Stimulated activated CD4-positive, alpha-beta T cell treated with anti-CD3 and anti-CD28 coated beads, Interleukin-1b, Interleukin-23, amount 100 ng/mL, for 48 hours (primary cell): Measurements from ENCODE around the gene ZNF853.
"Not testable (repeated sequence)": the region's sequence is repeated elsewhere in the genome, so short reads cannot be mapped to it uniquely, and the experiment has no call there.

Experiments used
- DNase-seq: peaks from one replicate; pipeline ENCODE4 v3.0.0-alpha.2; 2020

Gene ZNF853

DNA sequence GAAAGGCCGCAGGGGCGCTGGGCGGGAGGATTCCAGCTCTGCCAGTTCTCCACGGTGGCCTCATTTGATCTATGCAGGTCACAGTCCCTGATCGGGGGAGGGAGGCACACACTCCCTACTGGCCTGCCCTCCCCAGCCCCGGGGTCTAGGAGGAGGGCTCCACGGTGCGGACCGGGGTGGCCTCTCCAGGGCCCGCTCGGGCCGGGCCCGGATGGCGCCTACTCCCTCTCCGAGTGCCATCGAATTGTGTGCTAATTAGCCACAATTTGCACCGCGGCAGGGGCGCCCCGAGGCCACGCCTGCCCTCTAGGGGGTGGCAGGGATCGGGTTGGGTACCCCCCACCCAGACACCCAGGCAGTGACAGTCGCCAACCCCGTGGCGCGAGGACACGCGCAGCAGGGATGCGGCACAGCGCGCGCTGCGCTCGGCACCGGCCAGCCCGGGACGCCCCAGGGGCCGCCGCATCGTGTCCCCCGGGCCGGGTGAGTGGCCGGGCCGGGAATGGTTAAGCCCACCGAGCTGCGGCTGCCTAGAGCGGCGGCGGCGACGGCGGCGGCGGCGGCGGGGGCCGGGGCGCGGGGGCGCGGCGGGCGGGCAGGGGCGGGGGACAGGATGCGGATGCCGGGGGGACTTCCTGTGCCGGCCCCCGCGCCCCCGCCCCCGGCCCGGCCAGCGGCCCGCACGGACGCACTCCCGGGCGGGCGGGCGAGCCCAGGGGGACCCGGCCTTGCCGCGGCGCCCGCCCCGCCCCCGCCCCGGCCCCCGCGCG, at the start of gene ZNF853:
Gene ZNF853 (plus strand): TSS at position 658 of the 770 bp plus-strand sequence. CDS start 565 bp downstream, outside the sequence.
- no peak for DNase-seq

DNA sequence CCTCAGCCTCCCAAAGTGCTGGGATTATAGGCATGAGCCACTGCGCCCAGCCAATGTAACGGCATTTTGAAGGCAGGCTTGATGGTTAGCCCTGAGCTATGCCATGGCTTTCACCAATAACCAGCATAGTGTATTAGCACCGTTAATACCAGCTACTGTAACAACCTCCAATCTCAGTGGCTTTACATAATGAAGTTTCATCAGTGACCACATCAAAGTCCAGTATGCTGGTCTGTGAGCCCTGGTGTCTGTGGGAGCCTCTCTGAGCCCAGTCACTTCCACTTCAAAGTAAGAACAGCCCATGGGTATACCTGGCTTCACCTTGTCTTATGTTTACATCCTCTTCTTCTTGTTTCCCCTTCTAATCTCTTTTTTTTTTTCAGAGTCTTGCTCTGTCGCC, 49.8 kb upstream of the ZNF853 start:
- no peak for DNase-seq

DNA sequence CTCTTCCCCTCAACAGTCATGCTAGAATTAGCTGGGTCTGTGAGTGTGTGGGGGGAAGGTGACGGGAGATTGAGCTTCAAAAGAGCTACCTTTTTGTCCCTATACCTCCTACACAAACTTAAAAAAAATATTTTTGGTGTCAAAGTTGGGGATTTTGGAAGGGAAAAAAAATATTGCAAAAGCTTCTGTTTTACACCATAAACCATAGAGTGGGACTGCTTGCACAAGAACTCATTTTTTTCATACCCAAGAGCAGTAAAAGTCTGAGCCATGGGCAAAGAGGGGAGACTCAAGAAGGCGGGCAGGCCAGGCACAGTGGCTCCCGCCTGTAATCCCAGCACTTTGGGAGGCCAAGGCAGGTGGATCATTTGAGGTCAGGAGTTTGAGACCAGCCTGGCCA, 47.5 kb upstream of the ZNF853 start:
- DNase-seq, result no peak

DNA sequence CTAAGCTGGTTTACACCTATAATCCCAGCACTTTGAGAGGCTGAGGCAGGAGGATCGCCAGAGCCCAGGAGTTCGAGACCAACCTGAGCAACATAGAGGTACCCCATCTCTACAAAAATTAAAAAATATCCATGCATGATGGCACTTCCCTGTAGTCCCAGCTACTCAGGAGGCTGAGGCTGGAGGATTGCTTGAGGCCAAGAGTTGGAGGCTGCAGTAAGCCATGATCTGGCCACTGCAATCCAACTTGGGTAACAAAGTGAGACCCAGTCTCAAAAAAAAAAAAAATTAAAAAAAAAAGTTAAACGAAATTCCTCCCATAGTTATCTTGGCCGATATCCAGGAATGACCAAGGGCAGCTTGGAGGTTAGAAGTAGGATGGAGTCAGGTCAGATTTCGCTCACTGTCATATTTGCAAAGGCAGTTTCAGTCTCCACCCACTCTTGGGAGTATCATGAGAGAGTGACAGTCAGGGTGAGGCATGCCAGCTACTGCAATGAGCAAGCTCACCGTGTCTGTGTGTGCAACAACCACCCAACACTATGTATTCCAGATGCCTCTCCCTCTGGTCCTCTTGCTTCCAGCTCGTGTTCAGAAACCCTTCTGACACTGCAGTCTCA, 44.1 kb upstream of the ZNF853 start:
- peak; percentile 20 for DNase-seq

DNA sequence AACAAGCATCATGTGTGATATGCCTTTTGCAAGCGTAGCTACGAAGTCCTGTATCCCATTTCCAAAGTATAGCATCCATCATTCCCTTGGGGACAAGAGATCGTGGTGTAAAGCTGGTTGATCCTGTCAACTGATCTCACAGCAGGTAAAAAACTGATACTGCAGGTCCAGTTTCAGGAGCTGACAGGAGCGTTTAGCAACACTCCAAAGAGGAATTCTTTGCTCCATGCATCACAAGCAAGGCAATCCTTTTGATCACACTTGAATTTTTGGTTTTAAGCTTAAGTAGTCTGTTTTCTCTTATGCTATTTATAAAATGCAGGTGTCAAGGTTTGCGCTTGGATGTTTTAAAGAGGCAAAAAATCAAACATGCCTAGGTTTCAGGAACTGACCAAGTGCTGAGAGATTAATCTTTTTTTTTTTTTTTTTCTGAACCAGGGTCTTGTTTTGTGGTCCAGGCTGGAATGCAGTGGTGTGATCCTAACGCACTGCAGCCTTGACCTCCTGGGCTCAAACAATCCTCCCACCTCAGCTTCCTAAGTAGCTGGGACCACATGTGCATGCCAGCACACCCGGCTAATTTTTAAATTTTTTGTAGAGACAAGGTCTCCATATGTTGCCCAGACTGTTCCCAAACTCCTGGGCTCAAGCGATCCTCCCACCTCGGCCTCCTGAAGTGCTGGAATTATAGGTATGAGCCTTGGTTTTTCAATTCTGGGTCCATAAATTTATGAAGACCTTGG, 40.0 kb upstream of the ZNF853 start:
- no peak for DNase-seq

DNA sequence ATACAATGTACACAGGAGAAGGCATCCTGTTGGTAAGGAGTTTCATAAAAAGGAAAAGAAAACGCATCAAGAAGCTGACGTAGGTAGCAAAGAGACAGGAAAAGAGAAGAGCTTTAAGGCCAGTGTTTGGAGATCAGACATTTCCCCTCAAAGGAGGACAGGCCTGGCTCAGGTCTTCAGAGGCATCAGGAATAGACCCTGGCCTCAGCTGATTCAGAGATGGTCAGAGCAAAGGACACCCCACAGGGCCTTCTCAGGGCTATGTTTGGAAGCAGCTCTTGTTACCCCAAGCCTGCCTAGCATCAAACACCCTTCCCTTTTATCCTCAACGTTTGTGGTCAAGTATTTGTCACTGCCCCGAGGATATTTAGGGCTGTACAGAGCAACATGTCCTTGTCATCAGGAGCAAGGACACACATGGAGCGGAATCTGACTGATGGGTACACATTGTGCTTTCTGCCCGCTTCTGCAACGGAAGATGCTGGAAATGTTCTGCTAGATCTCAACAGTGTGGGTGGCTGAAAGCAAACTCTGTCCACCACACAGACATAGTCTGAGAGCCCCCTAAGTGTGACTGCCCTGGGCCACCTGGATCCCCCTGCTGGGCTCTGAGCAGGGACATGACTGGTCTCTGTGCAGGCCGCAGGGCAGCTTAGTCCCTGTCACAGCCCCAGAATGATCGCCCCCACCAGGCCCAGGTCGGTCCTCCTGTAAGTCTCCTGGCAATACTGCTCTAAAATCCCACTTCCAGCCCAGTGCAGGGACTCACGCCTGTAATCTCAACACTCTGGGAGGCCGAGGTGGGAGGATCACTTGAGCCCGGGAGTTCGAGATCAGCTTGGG, 39.2 kb upstream of the ZNF853 start:
- DNase-seq, result no peak

DNA sequence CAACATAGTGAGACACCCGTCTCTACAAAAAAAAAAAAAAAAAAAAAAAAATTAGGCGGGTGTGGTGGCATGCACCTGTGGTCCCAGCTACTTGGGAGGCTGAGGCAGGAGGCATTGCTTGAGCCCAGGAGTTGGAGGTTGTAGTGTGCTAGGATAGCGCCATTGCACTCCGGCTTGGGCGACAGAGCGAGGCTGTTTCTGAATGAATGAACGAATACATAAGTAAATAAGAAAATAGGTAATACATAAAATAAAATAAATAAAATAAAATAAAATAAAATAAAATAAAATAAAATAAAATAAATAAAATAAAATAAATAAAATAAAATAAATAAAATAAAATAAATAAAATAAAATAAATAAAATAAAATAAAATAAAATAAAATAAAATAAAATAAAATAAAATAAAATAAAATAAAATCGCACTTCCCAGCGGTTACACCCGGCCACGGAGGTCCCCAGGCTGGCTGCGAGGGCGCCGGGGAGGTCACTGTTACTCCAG, 38.5 kb upstream of the ZNF853 start:
- not testable (repeated sequence) for DNase-seq

DNA sequence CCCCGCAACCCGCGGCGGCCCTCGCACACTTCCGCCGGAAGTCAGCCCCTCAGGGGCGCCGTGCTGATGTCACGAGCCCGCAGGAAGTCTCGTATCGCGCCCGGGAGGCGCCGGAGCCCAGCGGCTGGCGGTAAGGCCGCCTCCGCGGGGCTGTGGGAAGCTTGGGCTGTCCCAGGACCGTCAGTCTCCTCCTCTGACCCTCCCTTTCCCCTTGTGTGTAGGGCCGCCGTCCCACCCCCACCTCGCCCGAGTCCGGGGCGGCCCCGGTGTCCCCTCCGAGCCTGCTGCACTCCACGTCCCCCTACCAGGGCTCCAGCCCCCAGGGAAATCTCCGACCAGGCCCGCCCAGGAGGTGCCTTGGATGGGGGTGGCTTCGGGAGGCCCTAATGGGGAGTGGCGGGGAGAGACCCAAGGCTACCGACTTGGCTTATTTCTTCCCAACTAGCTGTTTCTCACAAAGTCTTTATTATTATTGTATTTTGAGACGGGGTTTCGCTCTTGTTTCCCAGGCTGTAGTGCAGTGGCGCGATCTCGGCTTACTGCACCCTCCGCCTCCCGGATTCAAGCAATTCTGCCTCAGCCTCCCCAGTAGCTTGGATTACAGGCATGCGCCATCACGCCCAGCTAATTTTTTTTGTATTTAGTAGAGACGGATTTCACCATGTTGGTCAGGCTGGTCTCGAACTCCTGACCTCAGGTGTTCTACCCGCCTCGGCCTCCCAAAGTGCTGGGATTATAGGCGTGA, 37.9 kb upstream of the ZNF853 start, which contains the start of gene ZDHHC4:
Gene ZDHHC4 (plus strand): TSS at position 86 of the 745 bp plus-strand sequence. CDS start 3,108 bp downstream, outside the sequence.
- peak; percentile 89 for DNase-seq

DNA sequence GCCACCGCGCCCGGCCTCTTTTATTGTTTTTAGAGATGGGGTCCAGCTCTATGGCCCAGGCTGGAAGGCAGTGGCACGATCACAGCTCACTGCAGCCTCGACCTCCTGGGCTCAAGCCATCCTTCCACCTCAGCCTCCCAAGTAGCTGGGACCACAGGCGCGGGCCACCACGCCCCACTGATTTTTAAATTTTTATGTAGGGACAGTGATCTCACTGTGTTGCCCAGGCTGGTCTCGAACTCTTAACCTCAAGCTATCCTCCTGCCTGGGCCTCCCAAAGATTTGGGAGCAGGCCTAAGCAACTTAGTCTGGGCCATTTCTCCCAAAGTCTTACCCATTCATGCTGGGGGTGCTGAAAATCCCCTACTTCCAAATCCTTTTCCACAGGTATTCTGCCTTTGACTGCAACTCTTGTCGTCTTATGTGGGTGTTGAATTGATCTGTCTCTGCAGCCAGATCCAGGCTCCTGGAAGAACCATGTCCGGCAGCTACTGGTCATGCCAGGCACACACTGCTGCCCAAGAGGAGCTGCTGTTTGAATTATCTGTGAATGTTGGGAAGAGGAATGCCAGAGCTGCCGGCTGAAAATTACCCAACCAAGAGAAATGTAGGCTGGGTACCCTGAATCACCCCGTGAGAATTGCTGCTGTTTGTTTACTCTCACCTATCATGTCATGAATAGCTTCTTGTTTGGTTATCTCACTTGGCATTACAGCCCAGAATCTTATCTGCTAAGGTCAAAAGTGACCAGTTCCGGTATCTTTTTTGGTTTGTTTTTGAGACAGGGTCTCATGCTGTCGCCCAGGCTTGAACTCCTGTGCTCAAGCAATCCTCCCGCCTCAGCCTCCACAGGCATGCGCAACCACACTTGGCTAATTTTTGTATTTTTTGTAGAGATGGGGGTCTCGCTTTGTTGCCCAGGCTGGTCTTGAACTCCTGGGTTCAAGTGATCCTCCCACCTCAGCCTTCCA, 37.0 kb upstream of the ZNF853 start:
- no peak for DNase-seq

DNA sequence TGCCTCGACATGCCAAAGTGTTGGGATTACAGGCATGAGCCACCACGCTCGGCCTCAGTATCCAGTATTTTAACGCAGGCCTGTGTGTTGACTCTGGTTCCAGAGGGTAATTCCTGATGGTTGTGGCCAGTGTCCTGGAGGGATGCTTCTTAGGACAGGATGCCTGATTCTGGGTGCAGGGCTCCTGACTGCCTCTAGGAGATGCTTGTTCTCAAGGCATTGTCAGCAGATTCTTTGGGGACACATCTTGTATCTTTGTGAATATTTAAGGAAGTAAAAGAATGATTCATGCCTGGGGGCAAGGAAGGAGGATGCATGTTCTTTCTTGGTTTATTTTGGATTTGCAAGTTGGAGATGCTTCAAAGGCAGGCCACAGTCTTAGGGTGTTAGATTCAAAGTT, 36.0 kb upstream of the ZNF853 start:
- no peak for DNase-seq

DNA sequence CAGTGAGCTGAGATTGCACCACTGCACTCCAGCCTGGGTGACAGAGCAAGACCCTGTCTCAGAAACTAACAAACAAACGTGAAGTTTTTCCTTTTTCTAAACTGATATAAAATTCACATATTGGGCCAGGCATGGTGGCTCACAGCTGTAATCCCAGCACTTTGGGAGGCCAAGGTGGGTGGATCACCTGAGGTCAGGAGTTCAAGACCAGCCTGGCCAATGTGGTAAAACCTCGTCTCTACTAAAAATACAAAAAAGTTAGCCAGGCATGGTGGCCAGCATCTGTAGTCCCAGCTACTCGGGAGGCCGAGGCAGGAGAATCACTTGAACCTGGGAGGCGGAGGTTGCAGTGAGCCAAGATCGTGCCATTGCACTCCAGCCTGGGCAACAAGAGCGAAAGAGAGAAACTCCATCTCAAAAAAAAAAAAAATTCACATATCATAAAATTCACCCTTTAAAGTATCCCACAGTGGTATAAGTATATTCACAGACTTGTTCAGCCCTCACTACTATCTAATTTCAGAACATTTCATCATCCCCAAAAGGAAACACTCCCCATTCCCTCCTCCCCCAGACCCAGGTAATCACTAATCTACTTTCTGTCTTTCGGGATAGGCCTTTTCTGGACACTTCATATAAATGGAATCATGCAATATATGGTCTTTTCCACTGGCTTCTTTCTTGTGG, 29.5 kb upstream of the ZNF853 start:
- DNase-seq, result not testable (repeated sequence)

DNA sequence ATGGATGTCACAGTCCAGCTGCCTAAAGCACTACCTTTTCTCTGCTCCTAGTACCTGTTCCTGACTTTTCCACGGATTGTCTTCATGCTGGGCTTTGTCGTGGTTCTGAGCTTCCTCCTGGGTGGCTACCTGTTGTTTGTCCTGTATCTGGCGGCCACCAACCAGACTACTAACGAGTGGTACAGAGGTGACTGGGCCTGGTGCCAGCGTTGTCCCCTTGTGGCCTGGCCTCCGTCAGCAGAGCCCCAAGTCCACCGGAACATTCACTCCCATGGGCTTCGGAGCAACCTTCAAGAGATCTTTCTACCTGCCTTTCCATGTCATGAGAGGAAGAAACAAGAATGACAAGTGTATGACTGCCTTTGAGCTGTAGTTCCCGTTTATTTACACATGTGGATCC, 26.8 kb upstream of the ZNF853 start:
- DNase-seq, result no peak

DNA sequence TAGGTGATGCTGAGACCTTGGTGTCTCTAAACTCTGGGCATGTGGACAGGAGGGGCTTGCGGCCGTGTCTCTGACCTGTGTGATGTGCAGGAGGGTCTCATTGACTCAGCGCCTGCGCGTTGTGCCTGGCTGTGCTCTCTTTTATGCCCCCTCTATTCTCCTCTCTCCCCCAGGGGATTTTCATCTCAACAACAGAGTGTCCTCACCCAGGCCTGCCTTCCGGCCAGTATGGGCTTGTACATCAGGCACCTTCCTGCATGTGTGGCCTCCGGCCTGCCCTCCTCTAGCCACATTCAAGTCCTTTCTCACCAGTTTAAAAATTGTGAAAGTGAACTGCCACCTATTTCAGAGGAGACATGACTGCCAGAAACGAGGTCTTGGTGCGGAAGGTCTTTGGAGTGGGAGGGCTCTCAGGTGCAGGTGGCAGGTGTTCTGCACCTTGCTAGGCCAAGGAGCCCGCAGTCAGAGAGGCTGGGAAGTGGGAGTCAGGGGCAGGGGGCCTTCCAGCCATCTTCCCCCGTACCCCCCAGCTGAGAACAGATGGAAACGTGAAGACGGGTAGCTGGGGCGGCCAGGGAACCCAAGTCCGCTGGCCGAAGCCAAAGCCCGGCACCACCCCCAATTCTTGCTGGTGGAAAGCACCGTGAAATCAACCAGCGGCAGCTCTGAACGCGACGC, 26.1 kb upstream of the ZNF853 start:
- DNase-seq, result no peak

DNA sequence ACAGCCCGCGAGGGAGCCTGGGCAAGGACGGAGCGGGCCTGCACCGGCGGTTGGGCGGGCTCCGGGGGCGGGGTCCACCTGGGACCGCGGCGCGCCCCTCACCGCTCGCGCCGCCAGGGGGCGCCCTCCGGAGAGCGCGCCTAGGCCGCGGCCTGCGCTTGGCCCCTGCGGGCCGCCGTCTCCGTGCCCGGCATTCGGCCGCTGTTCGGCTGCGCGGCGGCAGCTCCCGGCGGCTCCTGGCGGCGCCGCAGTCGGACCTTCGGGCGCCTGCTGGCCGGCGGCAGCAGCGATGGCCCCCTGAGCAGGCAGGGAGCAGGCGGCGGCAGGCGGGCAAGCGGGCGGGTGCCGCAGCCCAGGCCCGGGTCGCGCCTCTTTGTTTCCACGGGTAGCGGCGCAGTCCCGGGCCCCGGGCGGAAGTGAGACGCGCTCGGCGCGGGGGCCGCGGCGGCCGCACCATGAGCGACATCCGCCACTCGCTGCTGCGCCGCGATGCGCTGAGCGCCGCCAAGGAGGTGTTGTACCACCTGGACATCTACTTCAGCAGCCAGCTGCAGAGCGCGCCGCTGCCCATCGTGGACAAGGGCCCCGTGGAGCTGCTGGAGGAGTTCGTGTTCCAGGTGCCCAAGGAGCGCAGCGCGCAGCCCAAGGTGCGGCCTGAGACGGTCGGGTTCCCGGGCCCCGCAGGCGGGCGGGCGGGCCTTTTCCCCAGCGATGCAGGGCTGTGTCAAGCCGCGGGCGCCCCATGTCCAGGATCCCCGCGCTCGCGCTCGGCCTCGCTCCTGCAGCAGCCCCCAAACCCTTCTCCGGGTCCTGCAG, 25.4 kb upstream of the ZNF853 start, which contains the start of gene INTS15:
Gene INTS15 (plus strand): TSS at position 193 of the 816 bp plus-strand sequence. CDS start 263 bp downstream, at position 456.
- DNase-seq, result peak; percentile 72

DNA sequence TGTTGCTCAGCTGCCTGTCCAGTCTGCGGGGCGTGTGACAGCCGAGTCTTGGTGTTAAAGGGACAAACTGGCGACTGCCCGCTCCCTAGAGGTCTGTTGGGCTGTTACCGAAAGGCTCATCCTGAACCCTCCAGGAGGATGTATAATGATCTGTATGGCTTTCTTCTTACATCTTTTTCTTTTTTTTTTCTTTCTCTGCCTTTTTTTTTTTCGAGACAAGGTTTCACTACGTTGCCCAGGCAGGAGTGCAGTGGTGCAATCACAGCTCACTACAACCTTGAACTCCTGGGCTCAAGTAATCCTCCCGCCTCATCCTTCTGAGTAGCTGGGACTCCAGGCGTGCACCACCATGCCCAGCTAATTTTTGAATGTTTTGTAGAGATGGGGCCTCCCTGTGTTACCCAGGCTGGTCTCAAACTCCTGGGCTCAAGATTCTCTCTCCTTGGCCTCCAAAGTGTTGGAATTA, 24.7 kb upstream of the ZNF853 start:
- DNase-seq, result no peak

DNA sequence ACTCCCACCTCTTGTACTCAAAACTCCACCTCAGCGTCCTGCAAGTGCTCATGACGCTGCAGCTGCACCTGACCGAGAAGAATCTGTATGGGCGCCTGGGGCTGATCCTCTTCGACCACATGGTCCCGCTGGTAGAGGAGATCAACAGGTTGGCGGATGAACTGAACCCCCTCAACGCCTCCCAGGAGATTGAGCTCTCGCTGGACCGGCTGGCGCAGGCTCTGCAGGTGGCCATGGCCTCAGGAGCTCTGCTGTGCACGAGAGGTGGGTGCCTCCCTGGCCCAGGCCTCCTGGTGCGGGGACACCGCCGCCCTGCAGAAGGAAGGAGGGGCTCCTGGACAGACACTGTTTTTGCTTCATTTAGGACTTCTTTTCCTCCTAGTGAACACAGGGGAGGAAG, 15.3 kb upstream of the ZNF853 start:
- DNase-seq, result no peak

DNA sequence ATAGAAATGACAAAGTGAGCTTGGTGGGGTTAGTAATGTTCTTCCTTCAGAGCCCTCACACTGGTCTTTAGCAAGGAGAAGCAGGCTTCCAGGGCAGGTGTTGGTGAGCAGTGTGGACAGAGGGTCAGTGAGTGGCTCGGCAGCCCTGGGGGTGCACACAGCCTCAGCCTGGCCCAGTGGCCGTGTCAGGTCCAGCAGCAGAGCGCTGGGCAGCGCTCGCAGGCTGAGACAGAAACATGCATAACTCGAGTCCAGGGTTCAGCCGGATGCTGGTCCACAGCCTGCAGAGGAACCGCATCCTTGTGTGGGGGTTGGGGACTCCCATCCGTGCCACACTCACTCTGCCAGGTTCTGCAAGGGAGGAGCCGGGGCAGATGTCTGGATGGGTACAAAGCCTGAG, 11.0 kb upstream of the ZNF853 start:
- no peak for DNase-seq
